K562 (cell line): ENCODE results near the gene PTCRA. TPM values are rescaled to one million over a fixed set of nuclear protein-coding genes. Genes with fewer than 3 reads are reported as not detected.

Source experiments
- ARID2 ChIP-seq: fragments of 450-650 bp; IDR thresholded peaks from 2 replicates; pipeline ENCODE4 v1.6.1; 2017; ENCODE audit warnings: antibody characterized with exemption, mild to moderate bottlenecking
- ARID3A ChIP-seq: IDR thresholded peaks from 2 replicates; pipeline ENCODE4 v1.6.1; 2012; ENCODE audit warnings: low read depth, low read length, improper control_type of control experiment, borderline replicate concordance
- BHLHE40 ChIP-seq: IDR thresholded peaks from 2 replicates; pipeline ENCODE4 v1.6.1; 2011; ENCODE audit warnings: low read length, improper control_type of control experiment
- CBFA2T2 ChIP-seq: fragments of 450-650 bp; conservative IDR thresholded peaks from 2 replicates; pipeline ENCODE4 v1.6.1; 2017; ENCODE audit warnings: mild to moderate bottlenecking
- EP300 ChIP-seq: IDR thresholded peaks from 2 replicates; pipeline ENCODE4 v1.6.1; 2012; ENCODE audit warnings: low read length, improper control_type of control experiment
- FOXA3 ChIP-seq, 2 experiments: fragments of 450-650 bp in 1 of 2; sonication (generic) in 1 of 2; formaldehyde crosslinking; IDR thresholded peaks in 1 of 2; conservative IDR thresholded peaks in 1 of 2; 2 replicates each; pipeline versions ENCODE4 v1.4.0 to v1.8.0; 2020 to 2022; ENCODE audit warnings: mild to moderate bottlenecking in 2 of 2, missing genetic modification reagents in 1 of 2
- FOXK2 ChIP-seq, 2 experiments: fragments of 450-650 bp; IDR thresholded peaks in 1 of 2; conservative IDR thresholded peaks in 1 of 2; 2 replicates each; pipeline ENCODE4 v1.6.1; 2016; ENCODE audit warnings: low read depth in 2 of 2, mild to moderate bottlenecking in 1 of 2
- GATAD2B ChIP-seq: fragments of 450-650 bp; IDR thresholded peaks from 2 replicates; pipeline ENCODE4 v1.6.1; 2017; ENCODE audit warnings: mild to moderate bottlenecking, borderline replicate concordance
- HDGF ChIP-seq: fragments of 450-650 bp; IDR thresholded peaks from 2 replicates; pipeline ENCODE4 v1.6.1; 2016
- KAT7 ChIP-seq: sonication (generic); formaldehyde crosslinking; IDR thresholded peaks from 2 replicates; pipeline ENCODE4 v1.8.0; 2022; ENCODE audit warnings: missing genetic modification reagents, mild to moderate bottlenecking, borderline replicate concordance
- KLF10 ChIP-seq: fragments of 250-450 bp; sonication (Bioruptor Pico); IDR thresholded peaks from 2 replicates; pipeline ENCODE4 v1.6.1; 2021; ENCODE audit warnings: matching md5 sums
- L3MBTL2 ChIP-seq: fragments of 450-650 bp; IDR thresholded peaks from 2 replicates; pipeline ENCODE4 v1.6.1; 2016; ENCODE audit warnings: mild to moderate bottlenecking, moderate library complexity
- MAZ ChIP-seq, 2 experiments: fragments of 450-650 bp in 1 of 2; sonication (generic) in 1 of 2; formaldehyde crosslinking; IDR thresholded peaks in 1 of 2; conservative IDR thresholded peaks in 1 of 2; 2 replicates each; pipeline versions ENCODE4 v1.4.0 to v1.5.0; 2020; ENCODE audit warnings: mild to moderate bottlenecking in 1 of 2, missing genetic modification reagents in 1 of 2
- NCOR1 ChIP-seq: fragments of 450-650 bp; IDR thresholded peaks from 2 replicates; pipeline ENCODE4 v1.6.1; 2016; ENCODE audit warnings: mild to moderate bottlenecking, moderate library complexity
- RAD21 ChIP-seq, 2 experiments: fragments of 250-450 bp in 1 of 2; fragments of 450-650 bp in 1 of 2; sonication (Bioruptor Pico) in 1 of 2; formaldehyde crosslinking in 1 of 2; IDR thresholded peaks in 1 of 2; conservative IDR thresholded peaks in 1 of 2; 2 replicates each; pipeline versions ENCODE4 v1.4.0 to v1.8.0; 2020 to 2022; ENCODE audit warnings: mild to moderate bottlenecking in 2 of 2, moderate library complexity in 1 of 2
- SP1 ChIP-seq: sonication (generic); formaldehyde crosslinking; IDR thresholded peaks from 2 replicates; pipeline ENCODE4 v1.8.1; 2022; ENCODE audit warnings: mild to moderate bottlenecking, missing genetic modification reagents
- STAG1 ChIP-seq: sonication (generic); formaldehyde crosslinking; IDR thresholded peaks from 2 replicates; pipeline ENCODE4 v1.5.0; 2020; ENCODE audit warnings: missing genetic modification reagents, borderline replicate concordance
- TCF3 ChIP-seq: sonication (generic); formaldehyde crosslinking; IDR thresholded peaks from 2 replicates; pipeline ENCODE4 v1.4.0; 2020; ENCODE audit warnings: mild to moderate bottlenecking, missing genetic modification reagents
- ZBTB26 ChIP-seq: fragments of 450-650 bp; formaldehyde crosslinking; IDR thresholded peaks from 2 replicates; pipeline ENCODE4 v1.4.0; 2022; ENCODE audit warnings: missing genetic modification characterization
- ZBTB33 ChIP-seq: sonication (generic); formaldehyde crosslinking; IDR thresholded peaks from 2 replicates; pipeline ENCODE4 v1.8.1; 2023; ENCODE audit warnings: mild to moderate bottlenecking, missing genetic modification reagents
- ZHX1 ChIP-seq: fragments of 150-350 bp; conservative IDR thresholded peaks from 2 replicates; pipeline ENCODE4 v1.6.1; 2014; ENCODE audit warnings: low read length
- polyA plus RNA-seq, 8 experiments: library from polyadenylated mRNA; depleted of rRNA in 4 of 8; stranded (reverse) in 5 of 8; unstranded in 3 of 8; fragments of >200 nt; fragmentation: Nextera tagmentation in 2 of 8; fragmentation: Illumina TruSeq in 1 of 8; extraction: Ambion mirVana in 2 of 8; extraction: Trizol in 1 of 8; gene quantifications; 2 replicates each; pipeline versions ENCODE4 v1.2.1 to v1.2.3, GENCODE V29; 2011 to 2014; ENCODE audit warnings: inconsistent platforms in 1 of 8, missing spikeins in 1 of 8
- total RNA-seq, 7 experiments: library from RNA; depleted of rRNA in 6 of 7; stranded (reverse); fragments of >200 nt in 6 of 7; fragmentation: Illumina TruSeq in 2 of 7; extraction: Trizol in 2 of 7; gene quantifications; 2 replicates each; pipeline versions ENCODE4 v1.2.1 to v1.2.3, GENCODE V29; 2011 to 2021; ENCODE audit warnings: low replicate concordance in 1 of 7

The PTCRA gene
- total and polyA plus RNA-seq, 9 of the 15 experiments (the other 6 are each of a cell fraction or from before 2014, with no cell fraction given), result 0.21 TPM; not detected in 8

GRCh38 chr6:42901538-42901957, 14.3 kb upstream of the PTCRA start (continued):
- TF ChIP-seq ARID3A (peak; percentile 80; the same call in 1 of the 2 replicates), ZHX1 (no peak), L3MBTL2 (peak; percentile 56), RAD21 (CRISPR knock-in tag; conservative IDR thresholded peaks at IDR 0.05 in 1 of 2, IDR thresholded peaks at IDR 0.05 in 1 of 2) (peak; percentile 98 to 99), SP1 (CRISPR knock-in tag) (peak; percentile 58; the same call in 1 of the 2 replicates), MAZ (CRISPR knock-in tag; conservative IDR thresholded peaks at IDR 0.05 in 1 of 2, IDR thresholded peaks at IDR 0.05 in 1 of 2) (peak in 1 of 2 experiments; percentile 46; a peak in 1 of 4 replicates), ZBTB26 (CRISPR knock-in tag) (no peak), FOXK2 (conservative IDR thresholded peaks at IDR 0.05 in 1 of 2, IDR thresholded peaks at IDR 0.05 in 1 of 2; ENCODE audit: low read depth in 2 of 2) (peak; percentile 84 to 87), NCOR1 (peak; percentile 36; the same call in 1 of the 2 replicates), TCF3 (CRISPR knock-in tag) (peak; percentile 53; the same call in 1 of the 2 replicates), KLF10 (CRISPR knock-in tag) (no peak), EP300 (peak; percentile 39; the same call in 1 of the 2 replicates), FOXA3 (CRISPR knock-in tag; conservative IDR thresholded peaks at IDR 0.05 in 1 of 2, IDR thresholded peaks at IDR 0.05 in 1 of 2) (peak in 1 of 2 experiments; percentile 72; a peak in 2 of 4 replicates), STAG1 (CRISPR knock-in tag) (peak; percentile 89), BHLHE40 (0 out of 2 replicates have a peak, but pooled peaks have one; percentile 63), KAT7 (peak; percentile 55; the same call in 1 of the 2 replicates), HDGF (no peak), ZBTB33 (peak; percentile 64), ARID2 (peak; percentile 90), CBFA2T2 (peak; percentile 24; the same call in 1 of the 2 replicates), GATAD2B (peak; percentile 62; the same call in 1 of the 2 replicates)
